ENCODE measurements around the gene NTM. TPM values are rescaled to one million over a fixed set of nuclear protein-coding genes. Genes with fewer than 3 reads are reported as not detected.

Gene NTM
- total RNA-seq, 1 donor from 2014 or later = not detected

GRCh38 chr11:132238331-132238866 lies 868.0 kb downstream of the NTM start:
- intact Hi-C loops (cut with micrococcal nuclease) = no loop called here
- no peak for DNase-seq
- ChIA-PET CTCF (no interaction called here), POLR2A (no interaction called here)
- Mint-ChIP-seq H3K4me1 (no peaks in the 10 kb centered on the region), H3K27ac (no peak overlapping the region), H3K4me3 (no peak overlapping the region), H3K36me3 (ENCODE audit: low read depth) (no peaks in the 10 kb centered on the region), H3K9me3 (peaks cover 9% of the 10 kb centered on the region), H3K27me3 (no peaks in the 10 kb centered on the region)
- TF ChIP-seq CTCF (IDR thresholded peaks at IDR 0.05) = no peak
- no peak for ATAC-seq (ENCODE audit: low read depth)

GRCh38 chr11:132240374-132240773 lies 870.0 kb downstream of the NTM start:
- H3K9me3 Mint-ChIP-seq = no peaks in the 10 kb centered on the region
- H3K27ac Mint-ChIP-seq = no peak overlapping the region
- H3K36me3 Mint-ChIP-seq (ENCODE audit: low read depth) = no peaks in the 10 kb centered on the region
- TF ChIP-seq CTCF (IDR thresholded peaks at IDR 0.05) = no peak
- H3K4me3 Mint-ChIP-seq = no peak overlapping the region
- ChIA-PET CTCF (no interaction called here), POLR2A (no interaction called here)
- intact Hi-C loops (cut with micrococcal nuclease) = no loop called here
- no peaks in the 10 kb centered on the region for H3K27me3 Mint-ChIP-seq
- ATAC-seq (ENCODE audit: low read depth) = no peak
- H3K4me1 Mint-ChIP-seq = no peaks in the 10 kb centered on the region
- no peak for DNase-seq

- CTCF ChIA-PET = no interaction called here
- H3K4me3 Mint-ChIP-seq = no peak overlapping the region
- H3K27me3 Mint-ChIP-seq = no peaks in the 10 kb centered on the region
- no peaks in the 10 kb centered on the region for H3K4me1 Mint-ChIP-seq
- H3K36me3 Mint-ChIP-seq (ENCODE audit: low read depth) = no peaks in the 10 kb centered on the region
- TF ChIP-seq CTCF (IDR thresholded peaks at IDR 0.05) = no peak
- POLR2A ChIA-PET = no interaction called here
- no peaks in the 10 kb centered on the region for H3K9me3 Mint-ChIP-seq
- no peak for DNase-seq
- intact Hi-C loops (cut with micrococcal nuclease) = no loop called here
- no peak for ATAC-seq (ENCODE audit: low read depth)
- no peak overlapping the region for H3K27ac Mint-ChIP-seq
Measured at GRCh38 chr11:132242632-132243031, 872.2 kb downstream of the NTM start.

GRCh38 chr11:132244846-132245245 lies 874.4 kb downstream of the NTM start:
- no peaks in the 10 kb centered on the region for H3K4me1 Mint-ChIP-seq
- no peak for DNase-seq
- TF ChIP-seq CTCF (IDR thresholded peaks at IDR 0.05) = no peak
- no peak overlapping the region for H3K27ac Mint-ChIP-seq
- no peak for ATAC-seq (ENCODE audit: low read depth)
- no peaks in the 10 kb centered on the region for H3K36me3 Mint-ChIP-seq (ENCODE audit: low read depth)
- H3K9me3 Mint-ChIP-seq = no peaks in the 10 kb centered on the region
- no peak overlapping the region for H3K4me3 Mint-ChIP-seq
- ChIA-PET CTCF (no interaction called here), POLR2A (no interaction called here)
- no peaks in the 10 kb centered on the region for H3K27me3 Mint-ChIP-seq
- intact Hi-C loops (cut with micrococcal nuclease) = no loop called here

- Mint-ChIP-seq H3K27ac (no peak overlapping the region), H3K36me3 (ENCODE audit: low read depth) (no peaks in the 10 kb centered on the region), H3K4me3 (no peak overlapping the region), H3K9me3 (peaks cover 3% of the 10 kb centered on the region), H3K4me1 (no peaks in the 10 kb centered on the region), H3K27me3 (no peaks in the 10 kb centered on the region)
- ATAC-seq (ENCODE audit: low read depth) (no peak), DNase-seq (no peak)
- ChIA-PET CTCF (no interaction called here), POLR2A (no interaction called here)
- intact Hi-C loops (cut with micrococcal nuclease) = no loop called here
- TF ChIP-seq CTCF (IDR thresholded peaks at IDR 0.05) = no peak
Measured at GRCh38 chr11:132245403-132246385, 875.3 kb downstream of the NTM start.
